ENCODE results near the gene HOGA1. TPM values are rescaled to one million over a fixed set of nuclear protein-coding genes. Genes with fewer than 3 reads are reported as not detected.

Gene HOGA1
- total and polyA plus RNA-seq, 4 donors: 21.7 to 31.4 (median 22.8) TPM

DNA sequence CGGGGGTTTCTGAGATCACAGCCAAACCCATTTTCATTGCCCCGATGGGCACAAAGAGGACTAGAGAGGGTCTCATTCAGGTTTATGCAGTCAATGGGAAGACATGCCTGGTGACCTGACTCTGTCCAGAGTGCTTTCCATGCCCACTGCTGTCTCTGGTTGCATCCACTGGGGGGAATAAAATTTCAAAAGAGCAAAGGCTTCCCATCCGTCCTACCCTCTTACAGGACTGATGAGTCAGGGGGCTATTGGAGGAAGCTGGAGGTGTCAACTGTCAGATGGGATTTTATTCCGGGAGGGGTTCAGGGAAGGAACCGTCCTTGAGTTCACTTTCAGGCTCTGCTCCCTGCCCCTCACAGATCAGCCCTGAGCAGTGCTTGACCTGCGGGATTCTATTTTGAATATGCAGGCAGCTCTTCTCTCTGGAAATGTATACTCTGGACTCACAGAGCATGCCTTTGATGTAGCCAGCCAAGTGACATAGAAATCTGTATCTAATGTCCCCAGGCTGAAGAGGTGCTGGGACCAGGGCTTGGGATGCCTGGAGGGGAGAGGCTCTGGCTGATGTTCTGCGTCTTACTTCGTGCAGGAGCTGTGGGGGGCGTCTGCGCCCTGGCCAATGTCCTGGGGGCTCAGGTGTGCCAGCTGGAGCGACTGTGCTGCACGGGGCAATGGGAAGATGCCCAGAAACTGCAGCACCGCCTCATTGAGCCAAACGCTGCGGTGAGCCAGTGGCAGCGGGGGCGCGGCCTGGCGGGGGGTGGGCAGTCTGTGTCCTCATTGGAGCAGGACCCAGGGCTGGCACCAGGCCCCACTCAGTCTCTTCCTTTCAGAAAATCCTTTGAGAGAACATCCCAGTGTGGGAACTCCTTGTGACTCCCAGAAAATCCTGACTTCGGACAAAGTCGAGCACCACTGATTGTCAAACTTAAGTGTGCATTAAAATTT lies 17.4 kb downstream of the HOGA1 start (continued):
- TF ChIP-seq, protein P1, sequence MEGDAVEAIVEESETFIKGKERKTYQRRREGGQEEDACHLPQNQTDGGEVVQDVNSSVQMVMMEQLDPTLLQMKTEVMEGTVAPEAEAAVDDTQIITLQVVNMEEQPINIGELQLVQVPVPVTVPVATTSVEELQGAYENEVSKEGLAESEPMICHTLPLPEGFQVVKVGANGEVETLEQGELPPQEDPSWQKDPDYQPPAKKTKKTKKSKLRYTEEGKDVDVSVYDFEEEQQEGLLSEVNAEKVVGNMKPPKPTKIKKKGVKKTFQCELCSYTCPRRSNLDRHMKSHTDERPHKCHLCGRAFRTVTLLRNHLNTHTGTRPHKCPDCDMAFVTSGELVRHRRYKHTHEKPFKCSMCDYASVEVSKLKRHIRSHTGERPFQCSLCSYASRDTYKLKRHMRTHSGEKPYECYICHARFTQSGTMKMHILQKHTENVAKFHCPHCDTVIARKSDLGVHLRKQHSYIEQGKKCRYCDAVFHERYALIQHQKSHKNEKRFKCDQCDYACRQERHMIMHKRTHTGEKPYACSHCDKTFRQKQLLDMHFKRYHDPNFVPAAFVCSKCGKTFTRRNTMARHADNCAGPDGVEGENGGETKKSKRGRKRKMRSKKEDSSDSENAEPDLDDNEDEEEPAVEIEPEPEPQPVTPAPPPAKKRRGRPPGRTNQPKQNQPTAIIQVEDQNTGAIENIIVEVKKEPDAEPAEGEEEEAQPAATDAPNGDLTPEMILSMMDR (IDR thresholded peaks at IDR 0.05; ENCODE audit: low read depth, low read length, missing input control): no peak
- TF ChIP-seq GABPA (IDR thresholded peaks at IDR 0.05 in 1 of 2, conservative IDR thresholded peaks at IDR 0.05 in 1 of 2) (no peak), YY1 (IDR thresholded peaks at IDR 0.05) (no peak)
- TF ChIP-seq, protein P2, sequence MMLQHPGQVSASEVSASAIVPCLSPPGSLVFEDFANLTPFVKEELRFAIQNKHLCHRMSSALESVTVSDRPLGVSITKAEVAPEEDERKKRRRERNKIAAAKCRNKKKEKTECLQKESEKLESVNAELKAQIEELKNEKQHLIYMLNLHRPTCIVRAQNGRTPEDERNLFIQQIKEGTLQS (IDR thresholded peaks at IDR 0.05): no peak

DNA sequence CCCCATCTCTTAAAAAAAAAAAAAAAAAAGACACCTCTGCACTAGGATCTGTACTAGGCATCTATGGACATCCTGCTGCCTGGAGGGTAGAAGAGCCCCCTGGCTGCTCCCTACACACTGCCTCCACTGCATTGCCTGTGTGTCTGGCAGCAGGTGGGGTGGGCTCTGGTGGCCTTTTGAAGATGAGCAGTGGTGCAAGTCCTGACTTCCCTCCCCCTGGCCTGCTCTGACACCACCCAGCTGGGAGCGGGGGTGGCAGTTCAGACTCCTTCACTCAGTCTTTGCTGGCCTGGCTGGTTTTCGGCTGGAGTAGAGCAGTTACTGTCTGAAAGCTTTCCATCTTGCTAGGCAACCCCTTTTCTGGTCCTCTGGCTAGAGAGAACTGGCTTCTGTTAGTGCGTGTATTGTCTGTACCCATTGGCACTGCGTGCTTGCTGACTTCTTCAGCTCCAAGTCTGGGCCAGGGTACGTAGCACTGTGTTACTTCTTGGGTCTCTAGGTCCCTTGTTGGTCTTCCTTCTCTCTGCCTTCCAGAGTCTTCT lies 23.0 kb downstream of the HOGA1 start:
- H3K36me3 ChIP-seq (ENCODE audit: control insufficient read depth in 4 of 4, insufficient read depth in 3 of 4, low read depth in 1 of 4, low read length in 3 of 4): peaks cover 2 to 6% (median 3%) of the 10 kb centered on the region in 4 donors
- no peak for DNase-seq (ENCODE audit: low spot score)
- no peak for TF ChIP-seq HNF4G (IDR thresholded peaks at IDR 0.05)
- TF ChIP-seq TAF1 (conservative IDR thresholded peaks at IDR 0.05): no peak
- TF ChIP-seq FOXA1 (IDR thresholded peaks at IDR 0.05): no peak
- TF ChIP-seq, protein P3, sequence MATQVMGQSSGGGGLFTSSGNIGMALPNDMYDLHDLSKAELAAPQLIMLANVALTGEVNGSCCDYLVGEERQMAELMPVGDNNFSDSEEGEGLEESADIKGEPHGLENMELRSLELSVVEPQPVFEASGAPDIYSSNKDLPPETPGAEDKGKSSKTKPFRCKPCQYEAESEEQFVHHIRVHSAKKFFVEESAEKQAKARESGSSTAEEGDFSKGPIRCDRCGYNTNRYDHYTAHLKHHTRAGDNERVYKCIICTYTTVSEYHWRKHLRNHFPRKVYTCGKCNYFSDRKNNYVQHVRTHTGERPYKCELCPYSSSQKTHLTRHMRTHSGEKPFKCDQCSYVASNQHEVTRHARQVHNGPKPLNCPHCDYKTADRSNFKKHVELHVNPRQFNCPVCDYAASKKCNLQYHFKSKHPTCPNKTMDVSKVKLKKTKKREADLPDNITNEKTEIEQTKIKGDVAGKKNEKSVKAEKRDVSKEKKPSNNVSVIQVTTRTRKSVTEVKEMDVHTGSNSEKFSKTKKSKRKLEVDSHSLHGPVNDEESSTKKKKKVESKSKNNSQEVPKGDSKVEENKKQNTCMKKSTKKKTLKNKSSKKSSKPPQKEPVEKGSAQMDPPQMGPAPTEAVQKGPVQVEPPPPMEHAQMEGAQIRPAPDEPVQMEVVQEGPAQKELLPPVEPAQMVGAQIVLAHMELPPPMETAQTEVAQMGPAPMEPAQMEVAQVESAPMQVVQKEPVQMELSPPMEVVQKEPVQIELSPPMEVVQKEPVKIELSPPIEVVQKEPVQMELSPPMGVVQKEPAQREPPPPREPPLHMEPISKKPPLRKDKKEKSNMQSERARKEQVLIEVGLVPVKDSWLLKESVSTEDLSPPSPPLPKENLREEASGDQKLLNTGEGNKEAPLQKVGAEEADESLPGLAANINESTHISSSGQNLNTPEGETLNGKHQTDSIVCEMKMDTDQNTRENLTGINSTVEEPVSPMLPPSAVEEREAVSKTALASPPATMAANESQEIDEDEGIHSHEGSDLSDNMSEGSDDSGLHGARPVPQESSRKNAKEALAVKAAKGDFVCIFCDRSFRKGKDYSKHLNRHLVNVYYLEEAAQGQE (IDR thresholded peaks at IDR 0.05): no peak
- no peak for TF ChIP-seq EGR1 (IDR thresholded peaks at IDR 0.05; ENCODE audit: low read depth in 2 of 2)
- WGBS: 98% methylated on average over 5 of the region's 5 CpGs
- no peaks in the 10 kb centered on the region for H3K4me1 ChIP-seq (ENCODE audit: control insufficient read depth in 4 of 4, insufficient read depth in 4 of 4, low read length in 3 of 4)
- H3K27me3 ChIP-seq (ENCODE audit: control insufficient read depth in 4 of 4, insufficient read depth in 4 of 4, low read length in 3 of 4): no peaks in the 10 kb centered on the region
- H3K9ac ChIP-seq (ENCODE audit: low read depth in 1 of 2, low read length in 2 of 2): no peak overlapping the region
- H3K4me3 ChIP-seq (ENCODE audit: low read depth in 1 of 3, low read length in 3 of 3): no peak overlapping the region
- H3K27ac ChIP-seq (ENCODE audit: low read depth in 1 of 2, low read length in 2 of 2): no peak overlapping the region
- H3K9me3 ChIP-seq (ENCODE audit: control insufficient read depth in 4 of 4, low read length in 3 of 4): no peaks in the 10 kb centered on the region

DNA sequence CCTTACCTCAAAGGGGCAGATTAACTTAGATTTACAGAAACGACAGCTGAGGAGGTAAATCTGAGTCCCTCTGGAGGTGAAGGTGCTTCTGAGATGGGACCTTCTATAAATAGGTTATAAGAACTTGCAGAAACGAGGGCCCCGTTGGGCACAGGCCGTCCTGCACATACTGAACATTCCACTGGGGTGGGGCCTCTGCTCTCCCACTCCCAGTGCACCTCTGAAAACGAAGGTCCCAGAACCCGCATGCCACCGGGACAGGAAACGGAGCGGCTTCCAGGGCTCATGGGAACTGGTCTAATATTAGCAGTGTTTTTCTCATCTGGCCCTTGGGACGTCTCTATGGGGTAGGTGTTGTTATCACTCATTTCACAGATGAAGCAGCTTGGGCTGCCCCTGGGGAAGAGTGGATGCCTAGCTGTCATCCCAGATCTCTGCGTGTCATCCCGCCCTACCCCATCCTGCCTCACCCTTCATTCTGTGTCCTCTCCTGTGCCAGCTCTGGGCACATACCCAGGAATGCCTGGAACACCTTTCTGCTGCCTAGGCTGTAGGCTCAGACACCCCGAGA lies 24.9 kb downstream of the HOGA1 start:
- Histone ChIP-seq H3K4me3 (ENCODE audit: low read depth in 1 of 3, low read length in 3 of 3) (no peak overlapping the region), H3K9me3 (ENCODE audit: control insufficient read depth in 4 of 4, low read length in 3 of 4) (no peaks in the 10 kb centered on the region), H3K4me1 (ENCODE audit: control insufficient read depth in 4 of 4, insufficient read depth in 4 of 4, low read length in 3 of 4) (no peaks in the 10 kb centered on the region), H3K27ac (ENCODE audit: low read depth in 1 of 2, low read length in 2 of 2) (no peak overlapping the region), H3K9ac (ENCODE audit: low read depth in 1 of 2, low read length in 2 of 2) (no peak overlapping the region), H3K36me3 (ENCODE audit: control insufficient read depth in 4 of 4, insufficient read depth in 3 of 4, low read depth in 1 of 4, low read length in 3 of 4) (peaks cover 0 to 6% (median 2%) of the 10 kb centered on the region in 4 donors), H3K27me3 (ENCODE audit: control insufficient read depth in 4 of 4, insufficient read depth in 4 of 4, low read length in 3 of 4) (no peaks in the 10 kb centered on the region)
- no peak for DNase-seq (ENCODE audit: low spot score)
- 89% methylated on average over 13 of the region's 13 CpGs for WGBS
- TF ChIP-seq JUND (IDR thresholded peaks at IDR 0.05): no peak
- no peak for TF ChIP-seq TAF1 (conservative IDR thresholded peaks at IDR 0.05)
- TF ChIP-seq, protein P4, sequence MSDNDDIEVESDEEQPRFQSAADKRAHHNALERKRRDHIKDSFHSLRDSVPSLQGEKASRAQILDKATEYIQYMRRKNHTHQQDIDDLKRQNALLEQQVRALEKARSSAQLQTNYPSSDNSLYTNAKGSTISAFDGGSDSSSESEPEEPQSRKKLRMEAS (IDR thresholded peaks at IDR 0.05): no peak
- no peak for TF ChIP-seq RXRA (IDR thresholded peaks at IDR 0.05)
- TF ChIP-seq YY1 (IDR thresholded peaks at IDR 0.05): no peak
- no peak for TF ChIP-seq HNF4G (IDR thresholded peaks at IDR 0.05)
- no peak for TF ChIP-seq FOXA1 (IDR thresholded peaks at IDR 0.05)
- TF ChIP-seq, protein P1 (IDR thresholded peaks at IDR 0.05; ENCODE audit: low read depth, low read length, missing input control): no peak
- no peak for TF ChIP-seq FOXA2 (IDR thresholded peaks at IDR 0.05)
- TF ChIP-seq HNF4A (conservative IDR thresholded peaks at IDR 0.05): no peak
- no peak for TF ChIP-seq GABPA (IDR thresholded peaks at IDR 0.05 in 1 of 2, conservative IDR thresholded peaks at IDR 0.05 in 1 of 2)
- TF ChIP-seq, protein P3 (IDR thresholded peaks at IDR 0.05): no peak
- TF ChIP-seq NR2F2 (IDR thresholded peaks at IDR 0.05): no peak

Measured in liver (tissue), 9 donors.